HEK293 (cell line): Measurements from ENCODE around the gene CD2AP.

ENCODE experiments used
- CTCF ChIA-PET: fragments of 350-600 bp; formaldehyde crosslinking; extraction: SDS; loops from one replicate; lab custom pipeline; 2021; ENCODE audit warnings: antibody characterized with exemption; lab: Yijun Ruan, JAX
- POLR2A ChIA-PET: fragments of 300-600 bp; formaldehyde crosslinking; extraction: SDS; loops from one replicate; lab custom pipeline; 2020; ENCODE audit warnings: antibody characterized with exemption, inconsistent platforms; lab: Yijun Ruan, JAX
- H3K27ac ChIP-seq: fragments of 200-500 bp; sonication (Bioruptor generic); 2 replicates; pipeline ENCODE4 v1.5.1; 2014; ENCODE audit warnings: low read depth, low read length, control low read depth, inconsistent platforms; ENCODE audit errors: extremely low read depth
- H3K36me3 ChIP-seq, 2 experiments: fragments of 200-500 bp in 1 of 2; sonication (Bioruptor generic) in 1 of 2; 1 replicate in 1 of 2; 2 replicates in 1 of 2; pipeline ENCODE4 v1.5.1; 2014 to 2017; ENCODE audit warnings: inconsistent platforms in 2 of 2, low read length in 2 of 2; ENCODE audit not compliant: control insufficient read depth in 2 of 2, insufficient read depth in 1 of 2
- H3K4me1 ChIP-seq: fragments of 200-500 bp; sonication (Bioruptor generic); 2 replicates; pipeline ENCODE4 v1.5.1; 2014; ENCODE audit warnings: mild to moderate bottlenecking, low read length, inconsistent platforms; ENCODE audit not compliant: control insufficient read depth, insufficient read depth
- H3K4me3 ChIP-seq: 2 replicates; pipeline ENCODE4 v1.5.1; 2011; ENCODE audit warnings: low read depth, mild to moderate bottlenecking, control low read depth, low read length, moderate library complexity
- H3K9me3 ChIP-seq: fragments of 200-500 bp; sonication (Bioruptor generic); 2 replicates; pipeline ENCODE4 v1.5.1; 2014; ENCODE audit warnings: low read depth, low read length, inconsistent platforms; ENCODE audit not compliant: control insufficient read depth, insufficient read depth
- CTCF ChIP-seq: fragments of 450-650 bp; formaldehyde crosslinking; IDR thresholded peaks from 2 replicates; pipeline ENCODE4 v1.5.1; 2016; ENCODE audit warnings: missing biosample characterization, missing genetic modification characterization
- FEZF1 ChIP-seq: fragments of 450-650 bp; formaldehyde crosslinking; IDR thresholded peaks from 2 replicates; pipeline ENCODE4 v1.5.1; 2016; ENCODE audit warnings: missing biosample characterization, missing genetic modification characterization
- HOXD13 ChIP-seq: sonication (generic); formaldehyde crosslinking; IDR thresholded peaks from 2 replicates; pipeline ENCODE4 v1.8.0; 2022; ENCODE audit warnings: missing genetic modification reagents, borderline replicate concordance
- OSR2 ChIP-seq: fragments of 450-650 bp; formaldehyde crosslinking; IDR thresholded peaks from 2 replicates; pipeline ENCODE4 v1.5.1; 2016; ENCODE audit warnings: missing biosample characterization, missing genetic modification characterization
- PRDM10 ChIP-seq: fragments of 450-650 bp; formaldehyde crosslinking; IDR thresholded peaks from 2 replicates; pipeline ENCODE4 v1.5.1; 2016; ENCODE audit warnings: missing biosample characterization, missing genetic modification characterization
- PRDM6 ChIP-seq: fragments of 450-650 bp; formaldehyde crosslinking; IDR thresholded peaks from 2 replicates; pipeline ENCODE4 v1.5.1; 2017; ENCODE audit warnings: missing biosample characterization, missing genetic modification characterization
- SCRT2 ChIP-seq: fragments of 450-650 bp; formaldehyde crosslinking; IDR thresholded peaks from 2 replicates; pipeline ENCODE4 v1.5.1; 2016; ENCODE audit warnings: missing biosample characterization, missing genetic modification characterization
- SP7 ChIP-seq: fragments of 450-650 bp; formaldehyde crosslinking; IDR thresholded peaks from 2 replicates; pipeline ENCODE4 v1.5.1; 2016; ENCODE audit warnings: missing biosample characterization, missing genetic modification characterization
- WT1 ChIP-seq: fragments of 450-650 bp; formaldehyde crosslinking; IDR thresholded peaks from 2 replicates; pipeline ENCODE4 v1.5.1; 2016; ENCODE audit warnings: missing biosample characterization, missing genetic modification characterization
- ZNF174 ChIP-seq: fragments of 450-650 bp; formaldehyde crosslinking; IDR thresholded peaks from 2 replicates; pipeline ENCODE4 v1.5.0; 2017; ENCODE audit warnings: missing biosample characterization, mild to moderate bottlenecking, missing genetic modification characterization
- ZNF19 ChIP-seq: fragments of 450-650 bp; formaldehyde crosslinking; IDR thresholded peaks from 2 replicates; pipeline ENCODE4; 2016; ENCODE audit warnings: missing biosample characterization, missing genetic modification characterization, low read depth
- ZNF221 ChIP-seq: fragments of 450-650 bp; formaldehyde crosslinking; IDR thresholded peaks from 2 replicates; pipeline ENCODE4 v1.5.1; 2017; ENCODE audit warnings: missing biosample characterization, missing genetic modification characterization, borderline replicate concordance
- ZNF239 ChIP-seq: fragments of 450-650 bp; formaldehyde crosslinking; IDR thresholded peaks from 2 replicates; pipeline ENCODE4 v1.5.1; 2016; ENCODE audit warnings: missing biosample characterization, missing genetic modification characterization
- ZNF280D ChIP-seq: fragments of 450-650 bp; formaldehyde crosslinking; IDR thresholded peaks from 2 replicates; pipeline ENCODE4 v1.5.1; 2016; ENCODE audit warnings: missing biosample characterization, missing genetic modification characterization
- ZNF416 ChIP-seq: fragments of 450-650 bp; formaldehyde crosslinking; IDR thresholded peaks from 2 replicates; pipeline ENCODE4 v1.5.1; 2016; ENCODE audit warnings: missing biosample characterization, missing genetic modification characterization
- ZNF488 ChIP-seq: fragments of 450-650 bp; formaldehyde crosslinking; IDR thresholded peaks from 2 replicates; pipeline ENCODE4 v1.5.1; 2016; ENCODE audit warnings: missing biosample characterization, missing genetic modification characterization
- ZNF544 ChIP-seq: fragments of 450-650 bp; formaldehyde crosslinking; IDR thresholded peaks from 2 replicates; pipeline ENCODE4 v1.5.0; 2017; ENCODE audit warnings: missing biosample characterization, missing genetic modification characterization
- ZNF560 ChIP-seq: fragments of 450-650 bp; formaldehyde crosslinking; IDR thresholded peaks from 2 replicates; pipeline ENCODE4 v1.5.1; 2017; ENCODE audit warnings: missing biosample characterization, missing genetic modification characterization, borderline replicate concordance
- ZNF654 ChIP-seq: fragments of 450-650 bp; formaldehyde crosslinking; IDR thresholded peaks from 2 replicates; pipeline ENCODE4 v1.5.1; 2016; ENCODE audit warnings: low read depth, missing biosample characterization, missing genetic modification characterization
- ZSCAN18 ChIP-seq: fragments of 450-650 bp; formaldehyde crosslinking; IDR thresholded peaks from 2 replicates; pipeline ENCODE4 v1.5.1; 2016; ENCODE audit warnings: missing biosample characterization, missing genetic modification characterization

Gene CD2AP

GRCh38 chr6:47633141-47633540 is 155.6 kb downstream of the CD2AP start:
- Histone ChIP-seq H3K9me3 (no peaks in the 10 kb centered on the region), H3K4me3 (no peak overlapping the region), H3K36me3 (no peaks in the 10 kb centered on the region), H3K27ac (no peak overlapping the region), H3K4me1 (peaks cover 23% of the 10 kb centered on the region)
- ChIA-PET CTCF (interaction anchor here (0.7 to 6.3 kb wide), 10 partner anchors 10 to 1510 kb away, joined by 3 to 122 read pairs (median 4); partner anchors contain the start of gene OPN5), POLR2A (interaction anchor here (1.4 kb wide), 1 partner anchor 155 kb away, joined by 4 read pairs; the partner anchor contains the start of gene CD2AP)
- TF ChIP-seq ZNF416 (tag by site-specific recombination) (no peak), ZNF19 (no peak), ZNF654 (peak; percentile 49; the same call in 1 of the 2 replicates), FEZF1 (tag by site-specific recombination) (no peak), ZNF280D (tag by site-specific recombination) (no peak), HOXD13 (CRISPR knock-in tag) (no peak), CTCF (tag by site-specific recombination) (peak; percentile 71)

- Histone ChIP-seq H3K9me3 (no peaks in the 10 kb centered on the region), H3K36me3 (no peaks in the 10 kb centered on the region), H3K4me1 (peaks cover 19% of the 10 kb centered on the region), H3K4me3 (no peak overlapping the region), H3K27ac (no peak overlapping the region)
- ChIA-PET POLR2A (interaction anchor here (0.6 to 1.4 kb wide), 3 partner anchors 72 to 905 kb away, joined by 3 to 4 read pairs (median 3); partner anchors contain the start of gene CD2AP), CTCF (interaction anchor here (0.6 to 6.3 kb wide), 12 partner anchors 11 to 286 kb away, joined by 3 to 122 read pairs (median 4); partner anchors contain the start of gene OPN5)
- TF ChIP-seq SCRT2 (tag by site-specific recombination) (no peak), ZNF544 (tag by site-specific recombination) (no peak), ZNF174 (tag by site-specific recombination) (no peak), SP7 (tag by site-specific recombination) (no peak), ZNF560 (tag by site-specific recombination) (no peak), PRDM10 (tag by site-specific recombination) (no peak), ZNF488 (no peak), PRDM6 (peak; percentile 54), ZNF221 (tag by site-specific recombination) (no peak), ZNF239 (tag by site-specific recombination) (no peak), WT1 (tag by site-specific recombination) (no peak), OSR2 (tag by site-specific recombination) (peak; percentile 37; the same call in 1 of the 2 replicates), ZSCAN18 (tag by site-specific recombination) (no peak)
Observed at GRCh38 chr6:47634210-47635047, 156.8 kb downstream of the CD2AP start.
